ENCODE results near the gene SLC35E2B.
"Not testable (repeated sequence)": the region's sequence is repeated elsewhere in the genome, so short reads cannot be mapped to it uniquely, and the experiment has no call there.

Gene SLC35E2B

DNA sequence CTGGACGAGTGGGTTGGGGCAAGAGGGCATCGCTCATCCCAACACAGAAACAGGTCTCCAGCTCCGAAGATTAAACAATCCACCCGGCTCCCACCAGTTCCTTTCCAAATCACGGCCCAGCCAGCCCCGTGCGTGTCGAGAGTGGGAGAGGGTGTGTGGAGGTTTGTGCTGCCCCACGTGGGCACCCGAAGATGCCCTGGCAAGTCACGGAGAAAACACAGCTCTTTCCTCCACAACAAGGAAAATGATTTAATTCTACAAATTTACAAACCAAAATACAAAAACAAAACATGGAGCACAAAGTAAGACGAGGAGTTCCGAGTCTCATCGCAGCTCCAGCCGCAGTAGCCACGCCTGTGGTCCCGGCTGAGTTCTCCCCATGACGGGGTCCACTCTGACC, 9.9 kb upstream of the SLC35E2B start:
- not testable (repeated sequence) for DNase-seq

DNA sequence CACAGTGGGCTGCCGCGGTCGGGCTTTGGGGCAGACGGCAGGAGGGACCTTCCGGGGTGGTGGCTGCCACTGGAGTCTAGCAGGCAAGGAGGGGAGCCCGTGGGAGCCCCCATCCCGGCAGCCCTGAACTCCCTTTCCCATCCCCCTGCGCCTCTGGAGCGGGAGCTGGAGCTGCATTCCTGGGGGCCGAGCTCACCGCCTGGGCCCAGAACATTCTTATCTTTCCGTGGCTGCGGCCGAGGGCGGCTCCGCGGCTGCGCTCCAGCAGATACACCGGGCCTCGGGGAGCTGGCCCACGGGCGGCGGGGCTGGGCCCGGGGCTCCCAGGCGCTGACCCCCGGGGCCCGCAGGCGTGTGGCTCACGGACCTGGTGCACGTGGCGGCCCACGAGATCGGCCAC, 8.0 kb upstream of the SLC35E2B start:
- not testable (repeated sequence) for DNase-seq

GRCh38 chr1:1700067-1700466, 7.5 kb upstream of the SLC35E2B start:
- DNase-seq = not testable (repeated sequence)

DNA sequence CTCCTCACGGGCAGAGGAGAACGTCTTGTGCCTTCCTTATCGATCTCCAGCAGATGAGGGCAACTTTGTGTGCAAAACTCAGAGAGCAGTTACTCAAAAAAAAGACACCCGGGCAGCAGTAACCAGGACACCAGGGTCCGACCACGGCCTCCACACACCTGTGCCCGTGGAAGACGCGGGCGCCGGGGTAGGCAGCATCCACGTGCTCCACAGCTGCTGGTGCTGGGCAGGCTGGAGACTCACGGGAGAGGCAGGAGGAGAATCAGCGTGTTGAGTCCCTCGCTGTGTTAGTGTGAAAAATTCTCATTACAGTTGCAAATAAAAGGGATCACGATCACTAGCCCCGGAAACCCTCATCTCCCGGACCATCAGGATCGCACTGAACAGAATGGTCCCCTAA, 6.5 kb upstream of the SLC35E2B start:
- not testable (repeated sequence) for DNase-seq

- not testable (repeated sequence) for DNase-seq
Measured at GRCh38 chr1:1697358-1698183, 5.0 kb upstream of the SLC35E2B start.

GRCh38 chr1:1696431-1697357, 4.1 kb upstream of the SLC35E2B start:
- not testable (repeated sequence) for DNase-seq

- DNase-seq = peak; percentile 46
Measured at GRCh38 chr1:1692324-1692713, 276 bp downstream of the SLC35E2B start.

DNA sequence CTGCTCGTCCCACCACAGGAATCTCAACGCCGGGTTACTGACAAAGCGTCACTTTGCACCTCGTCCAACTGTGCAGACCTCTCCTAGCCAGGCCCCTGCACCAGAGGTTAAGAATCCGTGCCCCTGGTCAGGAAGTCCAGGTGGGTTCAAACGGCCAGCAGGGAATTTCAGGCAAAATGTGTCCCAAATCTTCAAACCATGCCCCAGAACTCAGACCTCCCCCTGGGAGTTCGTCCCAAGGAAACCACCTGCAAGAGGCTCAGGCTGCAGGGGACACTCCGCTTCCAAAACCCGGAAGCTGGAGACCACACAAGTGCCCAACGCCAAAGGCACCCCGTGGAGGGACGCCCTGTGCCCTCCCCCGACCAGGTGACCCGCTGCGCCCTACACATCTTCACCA, 1.2 kb downstream of the SLC35E2B start:
- DNase-seq = not testable (repeated sequence)

- DNase-seq = not testable (repeated sequence)
Measured at GRCh38 chr1:1689526-1689925, 3.1 kb downstream of the SLC35E2B start.

GRCh38 chr1:1687846-1688245, 4.7 kb downstream of the SLC35E2B start:
- DNase-seq = no peak

GRCh38 chr1:1684031-1684681, 8.4 kb downstream of the SLC35E2B start:
- no peak for DNase-seq

DNA sequence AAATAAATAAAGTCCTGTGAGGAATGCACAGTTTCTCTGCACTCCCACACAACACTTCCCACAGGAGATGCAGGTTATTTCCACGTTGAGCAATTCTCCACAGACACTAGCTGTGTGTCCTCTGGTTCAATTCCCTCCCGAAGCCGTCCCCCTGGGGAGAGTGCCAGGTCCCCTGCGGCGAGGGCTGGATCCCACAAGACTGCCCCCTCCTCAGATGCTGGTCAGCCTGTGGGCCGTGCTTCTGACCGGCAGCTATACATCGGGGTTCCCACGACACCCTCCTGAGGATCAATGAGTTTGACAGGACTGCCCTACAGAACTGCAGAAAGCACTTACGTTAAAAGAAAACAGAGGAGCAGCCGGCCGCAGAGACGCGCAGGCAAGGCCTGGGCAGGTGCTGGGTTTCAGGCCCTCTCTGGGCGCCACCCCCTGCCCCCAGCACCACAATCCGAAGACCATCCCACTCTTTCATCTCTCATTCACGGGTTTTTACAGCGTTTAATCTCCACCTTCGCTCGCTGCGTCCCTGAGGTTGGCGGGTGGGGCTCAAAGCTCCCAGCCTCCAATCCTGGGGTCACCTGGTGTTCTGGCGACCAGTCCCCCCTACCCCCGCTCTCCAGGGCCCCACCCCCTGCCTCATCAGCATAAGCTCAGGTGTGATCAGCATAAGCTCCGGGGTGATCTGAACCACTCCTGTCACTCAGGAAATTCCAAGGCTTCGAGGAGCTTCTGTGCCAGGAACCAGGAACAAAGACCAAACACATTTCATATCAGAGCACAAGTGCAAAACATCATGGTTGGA, 9.3 kb downstream of the SLC35E2B start:
- DNase-seq = no peak

DNA sequence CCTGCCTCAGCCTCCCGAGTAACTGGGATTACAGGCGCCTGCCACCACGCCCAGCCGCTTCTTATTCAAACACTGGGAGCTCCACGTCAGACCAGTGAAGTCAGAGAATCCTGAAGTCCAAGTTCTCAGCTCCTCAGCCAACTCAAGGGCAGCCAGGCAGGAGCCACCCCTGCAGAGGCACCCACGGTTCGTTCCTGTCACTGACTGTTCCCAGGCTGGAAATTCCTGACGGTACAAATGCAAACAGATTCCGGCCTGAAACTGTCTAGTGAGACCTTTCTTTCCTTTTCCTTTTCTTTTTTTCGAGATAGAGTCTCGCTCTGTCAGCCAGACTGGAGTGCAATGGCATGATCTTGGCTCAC, 11.7 kb downstream of the SLC35E2B start:
- DNase-seq = no peak

DNA sequence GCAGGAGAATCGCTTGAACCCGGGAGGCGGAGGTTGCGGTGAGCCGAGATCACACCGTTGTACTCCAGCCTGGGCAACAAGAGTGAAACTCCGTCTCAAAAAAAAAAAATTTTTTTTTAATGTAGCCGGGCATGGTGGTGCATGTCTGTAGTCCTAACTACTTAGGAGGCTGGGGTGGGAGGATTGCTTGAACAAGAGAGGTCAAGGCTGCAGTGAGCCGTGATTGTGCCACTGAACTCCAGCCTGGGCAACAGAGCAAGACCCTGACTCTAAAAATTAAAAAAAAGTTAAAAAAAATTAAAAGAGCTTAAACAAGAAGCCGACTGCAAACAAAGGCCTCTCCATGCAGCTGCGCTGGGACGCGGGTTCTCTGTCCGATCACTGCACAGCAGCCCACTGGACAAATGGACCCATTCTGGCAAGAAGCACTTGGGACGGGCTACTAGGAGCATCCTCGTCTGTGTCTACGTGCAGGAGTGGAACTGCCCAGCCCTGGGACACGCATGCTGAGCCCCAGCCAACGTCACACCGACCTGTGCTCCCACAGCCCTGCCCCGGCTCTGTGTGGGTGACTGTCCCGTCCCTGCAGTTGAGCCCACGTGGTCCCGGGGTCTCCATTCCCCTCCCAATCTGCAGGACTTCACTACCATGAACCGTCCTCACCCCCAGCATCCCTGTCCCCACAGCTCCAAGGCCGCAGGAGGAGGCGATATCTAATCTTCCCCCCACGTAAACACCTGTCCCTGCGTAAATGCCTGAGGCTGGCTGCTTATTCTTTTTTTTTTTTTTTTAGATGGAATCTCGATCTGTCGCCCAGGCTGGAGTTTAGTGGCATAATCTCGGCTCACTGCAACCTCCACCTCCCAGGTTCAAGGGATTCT, 12.3 kb downstream of the SLC35E2B start:
- no peak for DNase-seq

DNA sequence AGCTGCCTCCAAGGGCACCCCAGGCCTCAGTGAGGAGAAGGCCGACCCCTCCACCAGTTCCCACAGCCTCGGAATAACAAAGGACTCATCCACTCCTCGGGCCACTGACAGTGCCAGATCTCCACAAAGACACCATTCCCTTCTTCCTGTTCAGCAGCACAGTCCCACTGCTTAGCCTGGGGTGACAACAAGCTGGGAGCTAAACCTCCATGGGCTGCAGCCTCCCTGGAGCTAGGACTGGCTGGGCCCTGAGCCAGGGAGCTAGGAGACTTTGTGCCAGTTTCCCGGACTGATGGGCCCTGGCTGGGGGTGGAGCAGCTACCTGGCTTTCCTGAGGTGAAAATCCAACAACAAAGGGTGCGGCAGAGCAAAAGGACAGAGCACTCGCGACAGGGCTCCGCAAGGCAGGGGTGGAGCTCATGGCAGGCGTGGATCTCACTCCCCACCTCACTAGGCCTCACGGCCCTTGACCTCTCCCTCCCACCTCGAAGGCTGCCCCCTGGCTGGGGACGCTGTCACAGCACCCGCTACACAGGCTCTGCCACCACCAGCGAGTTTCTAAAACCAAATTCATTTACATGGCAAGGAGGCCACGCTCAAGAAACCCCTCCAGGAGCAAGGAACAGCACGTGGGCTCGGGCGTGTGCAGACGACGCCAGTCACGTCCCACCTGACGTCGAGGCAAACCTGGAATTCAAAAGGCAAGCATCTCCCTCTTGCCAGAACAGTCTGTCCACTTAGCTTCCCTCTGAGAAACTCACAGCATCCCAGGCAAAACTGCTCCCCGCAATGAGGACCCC, 13.8 kb downstream of the SLC35E2B start:
- DNase-seq = no peak

- no peak for DNase-seq
Measured at GRCh38 chr1:1677718-1678580, 14.6 kb downstream of the SLC35E2B start.

DNA sequence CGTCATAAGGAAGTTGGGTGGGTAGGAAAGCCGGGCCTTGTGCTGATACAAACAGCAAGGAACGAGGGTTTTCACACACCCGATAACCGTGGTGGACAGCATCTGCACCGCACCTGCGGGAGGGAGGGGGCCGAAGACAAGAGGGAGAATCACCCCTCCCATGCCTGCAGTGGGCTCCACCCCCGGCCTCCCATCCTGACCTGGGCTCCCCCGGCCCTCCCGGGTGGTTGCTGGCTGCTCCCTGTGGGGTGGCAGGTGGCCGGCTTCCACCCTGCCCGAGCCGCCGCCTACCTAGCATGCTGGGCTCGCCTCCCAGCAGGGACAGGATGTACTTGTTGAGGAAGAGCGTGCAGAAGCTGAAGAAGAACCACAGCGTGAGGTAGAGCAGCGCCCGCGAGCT, 16.5 kb downstream of the SLC35E2B start:
- not testable (repeated sequence) for DNase-seq

DNA sequence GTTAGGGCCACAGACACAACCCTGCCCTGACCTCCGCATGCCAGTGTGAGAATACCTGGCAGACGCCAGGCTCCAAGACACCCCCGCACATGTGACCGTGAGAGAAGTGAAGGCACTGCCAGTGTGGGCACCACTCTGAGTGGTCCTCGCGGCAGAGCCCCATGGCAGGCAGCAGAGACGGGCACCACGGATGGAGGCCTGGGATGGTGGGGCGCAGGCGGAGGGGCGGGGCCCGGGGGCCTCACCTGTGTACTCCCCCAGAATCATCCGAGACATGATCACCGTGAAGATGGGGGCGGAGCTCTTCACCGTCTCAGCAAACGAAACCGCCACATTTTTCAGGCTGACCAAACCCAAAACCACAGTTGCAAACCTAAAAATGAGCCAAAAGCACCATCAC, 17.4 kb downstream of the SLC35E2B start:
- not testable (repeated sequence) for DNase-seq

DNA sequence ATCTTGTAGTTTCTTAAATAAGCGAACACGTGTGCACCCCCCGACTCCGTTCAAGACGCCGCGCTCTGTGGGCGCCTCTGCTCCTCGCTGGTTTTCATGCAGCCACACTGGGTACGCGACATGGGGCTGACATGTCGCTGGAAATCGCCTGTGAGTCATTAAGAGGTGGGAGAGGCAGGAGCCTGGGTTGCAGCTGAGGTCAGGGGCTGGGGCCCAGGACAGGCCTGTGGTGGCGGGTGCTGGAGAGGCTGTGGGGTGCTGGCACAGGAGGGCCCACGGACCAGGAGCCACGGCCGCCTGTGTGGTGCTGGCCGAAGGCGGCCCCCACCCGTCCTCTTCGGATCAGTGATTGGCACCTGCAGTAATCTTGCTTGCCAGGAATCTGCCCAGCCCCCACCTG, 17.8 kb downstream of the SLC35E2B start:
- DNase-seq = not testable (repeated sequence)

All from DMS79 (cell line).